ENCODE data around the gene ZFYVE16. TPM values are rescaled to one million over a fixed set of nuclear protein-coding genes. Genes with fewer than 3 reads are reported as not detected.
A peak's percentile ranks its signal among the peaks of the same experiment; 100 is the strongest.

ZFYVE16 gene
- total and polyA plus RNA-seq, 2 donors (not counting 1 experiment from before 2014, with no cell fraction given): 12.9 to 34.2 TPM

DNA sequence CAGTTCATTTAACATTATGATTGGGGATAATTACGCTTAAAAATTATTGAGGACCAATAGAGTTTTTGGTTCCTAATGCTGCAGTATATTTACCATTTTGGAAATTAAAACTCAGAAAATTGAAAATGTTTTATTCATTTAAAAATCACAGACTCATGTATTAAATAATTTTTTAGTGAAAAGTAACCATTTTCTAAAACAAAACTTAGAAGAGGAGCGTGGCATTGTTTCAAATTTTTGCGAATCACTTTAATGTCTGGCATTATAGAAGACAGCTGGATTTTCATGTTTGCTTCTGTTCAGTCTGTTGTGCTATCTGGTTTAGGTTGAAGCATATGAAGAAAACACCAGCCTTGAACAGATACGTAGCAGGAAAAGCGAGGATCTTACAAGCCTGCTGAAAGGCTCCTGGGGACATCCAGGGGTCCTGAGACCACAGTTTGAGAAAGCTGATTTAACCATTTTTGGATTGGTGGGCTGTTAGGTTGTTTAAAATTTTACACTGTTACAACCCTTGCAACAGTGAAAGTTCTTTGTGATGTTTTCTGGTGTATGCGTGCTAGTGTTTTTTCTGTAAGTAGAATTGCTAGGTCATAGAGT lies 1.6 kb downstream of the ZFYVE16 start:
- Histone ChIP-seq H2AFZ (ENCODE audit: low read length) (no peak overlapping the region), H3K79me2 (ENCODE audit: control insufficient read depth, insufficient read depth, low read length) (peaks cover 38% of the 10 kb centered on the region), H3K4me2 (ENCODE audit: extremely low read depth, insufficient read depth, low read length) (peak overlapping the region; percentile 84), H4K20me1 (ENCODE audit: control insufficient read depth, extremely low read depth, insufficient read depth, low read length) (no peaks in the 10 kb centered on the region), H3K9me3 (ENCODE audit: control insufficient read depth, insufficient read depth, low read depth, low read length) (no peaks in the 10 kb centered on the region), H3K27me3 (ENCODE audit: control insufficient read depth, insufficient read depth, low read length) (no peaks in the 10 kb centered on the region), H3K4me3 (replicated peaks in 1 of 4; ENCODE audit: control extremely low read depth in 1 of 4, insufficient read depth in 1 of 4, low read depth in 3 of 4, low read length in 4 of 4) (peak overlapping the region; percentile 88 to 94 (median 90)), H3K36me3 (ENCODE audit: control insufficient read depth, insufficient read depth, low read length) (peaks cover 2% of the 10 kb centered on the region), H3K27ac (ENCODE audit: insufficient read depth, low read length) (peak overlapping the region; percentile 43), H3K9ac (ENCODE audit: insufficient read depth, low read length) (no peak overlapping the region), H3K4me1 (ENCODE audit: control insufficient read depth, extremely low read depth, insufficient read depth, low read length) (no peaks in the 10 kb centered on the region)
- peak; percentile 5 to 38 for DNase-seq (ENCODE audit: low read depth in 2 of 2)
- TF ChIP-seq EZH2 (IDR thresholded peaks at IDR 0.05; ENCODE audit: low read length, missing control alignments): no peak
- TF ChIP-seq, protein P1, sequence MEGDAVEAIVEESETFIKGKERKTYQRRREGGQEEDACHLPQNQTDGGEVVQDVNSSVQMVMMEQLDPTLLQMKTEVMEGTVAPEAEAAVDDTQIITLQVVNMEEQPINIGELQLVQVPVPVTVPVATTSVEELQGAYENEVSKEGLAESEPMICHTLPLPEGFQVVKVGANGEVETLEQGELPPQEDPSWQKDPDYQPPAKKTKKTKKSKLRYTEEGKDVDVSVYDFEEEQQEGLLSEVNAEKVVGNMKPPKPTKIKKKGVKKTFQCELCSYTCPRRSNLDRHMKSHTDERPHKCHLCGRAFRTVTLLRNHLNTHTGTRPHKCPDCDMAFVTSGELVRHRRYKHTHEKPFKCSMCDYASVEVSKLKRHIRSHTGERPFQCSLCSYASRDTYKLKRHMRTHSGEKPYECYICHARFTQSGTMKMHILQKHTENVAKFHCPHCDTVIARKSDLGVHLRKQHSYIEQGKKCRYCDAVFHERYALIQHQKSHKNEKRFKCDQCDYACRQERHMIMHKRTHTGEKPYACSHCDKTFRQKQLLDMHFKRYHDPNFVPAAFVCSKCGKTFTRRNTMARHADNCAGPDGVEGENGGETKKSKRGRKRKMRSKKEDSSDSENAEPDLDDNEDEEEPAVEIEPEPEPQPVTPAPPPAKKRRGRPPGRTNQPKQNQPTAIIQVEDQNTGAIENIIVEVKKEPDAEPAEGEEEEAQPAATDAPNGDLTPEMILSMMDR (conservative IDR thresholded peaks at IDR 0.05 in 1 of 2, IDR thresholded peaks at IDR 0.05 in 1 of 2; ENCODE audit: low read depth in 1 of 2, low read length in 2 of 2): no peak

- Histone ChIP-seq H3K4me2 (ENCODE audit: extremely low read depth, insufficient read depth, low read length) (no peak overlapping the region), H2AFZ (ENCODE audit: low read length) (no peak overlapping the region), H3K4me1 (ENCODE audit: control insufficient read depth, extremely low read depth, insufficient read depth, low read length) (no peaks in the 10 kb centered on the region), H3K27ac (ENCODE audit: insufficient read depth, low read length) (no peak overlapping the region), H3K36me3 (ENCODE audit: control insufficient read depth, insufficient read depth, low read length) (peaks cover 2% of the 10 kb centered on the region), H3K4me3 (replicated peaks in 1 of 4; ENCODE audit: control extremely low read depth in 1 of 4, insufficient read depth in 1 of 4, low read depth in 3 of 4, low read length in 4 of 4) (no peak overlapping the region), H3K79me2 (ENCODE audit: control insufficient read depth, insufficient read depth, low read length) (peaks cover 43% of the 10 kb centered on the region), H3K9ac (ENCODE audit: insufficient read depth, low read length) (no peak overlapping the region), H4K20me1 (ENCODE audit: control insufficient read depth, extremely low read depth, insufficient read depth, low read length) (no peaks in the 10 kb centered on the region), H3K27me3 (ENCODE audit: control insufficient read depth, insufficient read depth, low read length) (no peaks in the 10 kb centered on the region), H3K9me3 (ENCODE audit: control insufficient read depth, insufficient read depth, low read depth, low read length) (no peaks in the 10 kb centered on the region)
- TF ChIP-seq EZH2 (IDR thresholded peaks at IDR 0.05; ENCODE audit: low read length, missing control alignments): no peak
- TF ChIP-seq, protein P1 (conservative IDR thresholded peaks at IDR 0.05 in 1 of 2, IDR thresholded peaks at IDR 0.05 in 1 of 2; ENCODE audit: low read depth in 1 of 2, low read length in 2 of 2): no peak
- DNase-seq (ENCODE audit: low read depth in 2 of 2): peak in 1 of 2 donors; percentile 36
Observed at GRCh38 chr5:80411589-80412219, 3.8 kb downstream of the ZFYVE16 start.

- Histone ChIP-seq H3K27ac (ENCODE audit: insufficient read depth, low read length) (no peak overlapping the region), H3K79me2 (ENCODE audit: control insufficient read depth, insufficient read depth, low read length) (peaks cover 44% of the 10 kb centered on the region), H3K4me2 (ENCODE audit: extremely low read depth, insufficient read depth, low read length) (no peak overlapping the region), H3K36me3 (ENCODE audit: control insufficient read depth, insufficient read depth, low read length) (peaks cover 2% of the 10 kb centered on the region), H4K20me1 (ENCODE audit: control insufficient read depth, extremely low read depth, insufficient read depth, low read length) (no peaks in the 10 kb centered on the region), H3K4me1 (ENCODE audit: control insufficient read depth, extremely low read depth, insufficient read depth, low read length) (no peaks in the 10 kb centered on the region), H3K27me3 (ENCODE audit: control insufficient read depth, insufficient read depth, low read length) (no peaks in the 10 kb centered on the region), H3K4me3 (replicated peaks in 1 of 4; ENCODE audit: control extremely low read depth in 1 of 4, insufficient read depth in 1 of 4, low read depth in 3 of 4, low read length in 4 of 4) (no peak overlapping the region), H3K9me3 (ENCODE audit: control insufficient read depth, insufficient read depth, low read depth, low read length) (no peaks in the 10 kb centered on the region), H2AFZ (ENCODE audit: low read length) (no peak overlapping the region), H3K9ac (ENCODE audit: insufficient read depth, low read length) (no peak overlapping the region)
- DNase-seq (ENCODE audit: low read depth in 2 of 2): peak in 1 of 2 donors; percentile 38
- TF ChIP-seq, protein P1 (conservative IDR thresholded peaks at IDR 0.05 in 1 of 2, IDR thresholded peaks at IDR 0.05 in 1 of 2; ENCODE audit: low read depth in 1 of 2, low read length in 2 of 2): no peak
- no peak for TF ChIP-seq EZH2 (IDR thresholded peaks at IDR 0.05; ENCODE audit: low read length, missing control alignments)
Observed at GRCh38 chr5:80414113-80414512, 6.2 kb downstream of the ZFYVE16 start.
